Omental fat pad (tissue), 4 donors: Measurements from ENCODE around the gene CCDC51. TPM values are rescaled to one million over a fixed set of nuclear protein-coding genes. Genes with fewer than 3 reads are reported as not detected.

Experiments
- ATAC-seq: fragments of 150-250 bp; one replicate; pipeline ENCODE4 v1.9.1; 2016; ENCODE audit warnings: mild to moderate bottlenecking, moderate library complexity; ENCODE audit not compliant: low FRiP score
- DNase-seq: peaks from one replicate; pipeline ENCODE4 v3.0.0-alpha.2; 2019; ENCODE audit warnings: low spot score
- total RNA-seq, 4 donors: library from RNA; depleted of rRNA; stranded (reverse); fragments of >200 nt; gene quantifications; one replicate each; pipeline ENCODE4 v1.1.0, GENCODE V29; 2016
- TF ChIP-seq, protein P1 (sequence below), 3 donors: fragments of 450-650 bp; IDR thresholded peaks; one replicate each; pipeline ENCODE4 v1.5.1; 2016 to 2017; ENCODE audit warnings: antibody characterized with exemption in 3 of 3, mild to moderate bottlenecking in 3 of 3, moderate library complexity in 2 of 3

CCDC51 gene
- total RNA-seq, 4 donors from 2014 or later, result 11.6 to 15.1 (median 13.6) TPM

DNA sequence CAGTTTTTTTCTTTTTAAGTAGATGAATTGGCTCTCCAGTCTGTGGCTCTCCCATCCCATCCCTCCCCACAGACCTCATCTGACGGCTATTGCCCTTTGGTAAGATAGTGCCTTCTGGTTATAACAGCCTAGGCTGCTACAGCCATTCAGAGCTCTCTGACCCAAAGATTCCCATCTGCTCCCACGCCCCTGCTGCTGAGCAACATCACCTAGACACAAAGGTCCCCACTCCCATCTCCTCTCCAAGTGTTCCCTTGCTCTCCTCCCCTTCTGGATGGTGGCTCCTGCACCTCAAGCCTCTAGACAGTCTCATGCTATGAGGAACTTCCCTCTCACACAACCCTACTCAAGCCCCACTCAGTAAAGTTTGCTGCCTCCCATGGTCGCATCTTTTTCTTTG is 44.2 kb downstream of the CCDC51 start:
- ATAC-seq (no peak), DNase-seq (no peak)
- TF ChIP-seq, protein P1, sequence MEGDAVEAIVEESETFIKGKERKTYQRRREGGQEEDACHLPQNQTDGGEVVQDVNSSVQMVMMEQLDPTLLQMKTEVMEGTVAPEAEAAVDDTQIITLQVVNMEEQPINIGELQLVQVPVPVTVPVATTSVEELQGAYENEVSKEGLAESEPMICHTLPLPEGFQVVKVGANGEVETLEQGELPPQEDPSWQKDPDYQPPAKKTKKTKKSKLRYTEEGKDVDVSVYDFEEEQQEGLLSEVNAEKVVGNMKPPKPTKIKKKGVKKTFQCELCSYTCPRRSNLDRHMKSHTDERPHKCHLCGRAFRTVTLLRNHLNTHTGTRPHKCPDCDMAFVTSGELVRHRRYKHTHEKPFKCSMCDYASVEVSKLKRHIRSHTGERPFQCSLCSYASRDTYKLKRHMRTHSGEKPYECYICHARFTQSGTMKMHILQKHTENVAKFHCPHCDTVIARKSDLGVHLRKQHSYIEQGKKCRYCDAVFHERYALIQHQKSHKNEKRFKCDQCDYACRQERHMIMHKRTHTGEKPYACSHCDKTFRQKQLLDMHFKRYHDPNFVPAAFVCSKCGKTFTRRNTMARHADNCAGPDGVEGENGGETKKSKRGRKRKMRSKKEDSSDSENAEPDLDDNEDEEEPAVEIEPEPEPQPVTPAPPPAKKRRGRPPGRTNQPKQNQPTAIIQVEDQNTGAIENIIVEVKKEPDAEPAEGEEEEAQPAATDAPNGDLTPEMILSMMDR (IDR thresholded peaks at IDR 0.05), result no peak

DNA sequence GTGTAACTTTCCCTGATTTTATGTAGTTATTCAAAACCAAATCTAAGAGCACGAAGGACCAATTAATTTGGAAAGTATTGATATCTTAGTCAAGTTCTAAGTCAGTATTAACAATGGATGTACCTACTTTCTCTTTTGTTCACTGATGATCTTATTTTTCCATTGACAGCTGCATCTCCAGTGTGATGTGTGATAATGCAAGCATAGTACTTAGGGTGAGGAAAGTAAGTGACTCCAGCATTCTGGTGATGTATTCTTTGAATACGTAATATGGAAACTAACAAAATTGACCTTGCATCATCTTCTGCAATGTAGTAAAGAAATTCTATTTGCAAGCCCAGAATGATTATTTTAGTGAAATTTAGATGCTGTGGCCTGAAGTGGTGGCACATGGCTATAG is 45.5 kb downstream of the CCDC51 start:
- DNase-seq, result no peak
- TF ChIP-seq, protein P1 (IDR thresholded peaks at IDR 0.05), result no peak
- no peak for ATAC-seq

DNA sequence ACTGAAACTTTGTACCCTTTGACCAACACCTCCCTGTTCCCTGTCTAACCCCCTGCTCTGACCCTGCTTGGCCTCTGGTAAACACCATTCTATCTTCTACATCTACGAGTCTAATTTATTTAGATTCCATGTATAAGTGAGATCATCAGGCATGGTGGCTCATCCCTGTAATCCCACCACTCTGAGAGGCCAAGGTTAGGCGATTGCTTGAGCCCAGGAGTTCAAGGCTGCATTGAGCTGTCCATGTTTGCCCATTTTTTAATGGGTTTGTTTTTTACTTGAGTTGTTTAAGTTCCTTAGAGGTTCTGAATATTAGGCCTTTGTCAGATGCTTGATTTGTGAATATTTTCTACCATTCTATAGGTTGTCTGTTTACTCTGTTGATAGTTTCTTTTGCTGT is 51.0 kb downstream of the CCDC51 start:
- DNase-seq (no peak), ATAC-seq (no peak)
- TF ChIP-seq, protein P1 (IDR thresholded peaks at IDR 0.05), result no peak

DNA sequence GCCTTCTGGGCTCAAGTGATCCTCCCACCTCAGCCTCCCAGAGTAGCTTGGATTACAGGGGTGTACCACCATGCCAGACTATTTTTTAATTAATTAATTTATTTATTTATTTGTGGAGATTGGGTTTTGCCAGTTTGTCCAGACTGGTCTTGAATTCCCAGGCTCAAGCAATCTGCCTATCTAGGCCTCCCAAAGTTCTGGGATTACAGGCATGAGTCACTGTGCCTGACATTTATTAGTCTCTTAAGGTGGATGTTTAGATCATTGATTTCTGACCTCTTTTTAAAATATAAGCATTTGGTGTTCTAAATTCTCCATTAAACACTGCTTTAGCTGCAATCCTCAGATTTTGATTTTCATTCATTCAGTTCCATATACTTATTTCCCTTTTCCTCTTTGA is 52.3 kb downstream of the CCDC51 start:
- DNase-seq, result no peak
- TF ChIP-seq, protein P1 (IDR thresholded peaks at IDR 0.05), result no peak
- no peak for ATAC-seq

Other genes with a start within 250 kb of the CCDC51 start
- gene CAMP, start 216.6 kb downstream of the CCDC51 start, total RNA-seq, result 1 to 10 TPM in 1 of 4 donors, not detected in 3; 8.7 TPM
- 10 to 100 TPM in 1 of 4 donors, 1 to 10 TPM in 3; 5.0 to 18.6 (median 7.7) TPM for gene ZNF589, start 199.0 kb downstream of the CCDC51 start, total RNA-seq
- 10 to 100 TPM; 21.0 to 37.5 (median 25.2) TPM for gene NME6, start 138.8 kb downstream of the CCDC51 start, total RNA-seq
- gene SPINK8, start 106.5 kb downstream of the CCDC51 start, total RNA-seq, result not detected
- gene FBXW12, start 67.9 kb downstream of the CCDC51 start, total RNA-seq, result not detected
- gene PLXNB1, start 10.0 kb downstream of the CCDC51 start, total RNA-seq, result 10 to 100 TPM; 66.7 to 91.3 (median 77.1) TPM
- 100 to 1,000 TPM; 239 to 266 (median 255) TPM for gene TMA7, start 138 bp upstream of the CCDC51 start, total RNA-seq
- gene ATRIP, start 6.6 kb upstream of the CCDC51 start, total RNA-seq, result 1 to 10 TPM; 4.0 to 6.5 (median 5.5) TPM
- 100 to 1,000 TPM in 3 of 4 donors, 10 to 100 TPM in 1; 99.5 to 120 (median 118) TPM for gene SHISA5, start 64.1 kb upstream of the CCDC51 start, total RNA-seq
- 10 to 100 TPM in 1 of 4 donors, 1 to 10 TPM in 3; 1.9 to 16.2 (median 3.2) TPM for gene PFKFB4, start 116.7 kb upstream of the CCDC51 start, total RNA-seq
- gene UCN2, start 123.7 kb upstream of the CCDC51 start, total RNA-seq, result under 1 TPM in 1 of 4 donors, not detected in 3; 0.28 TPM
- gene COL7A1, start 155.2 kb upstream of the CCDC51 start, total RNA-seq, result 1 to 10 TPM in 3 of 4 donors, under 1 TPM in 1; 0.31 to 2.2 (median 1.9) TPM
- 100 to 1,000 TPM; 207 to 282 (median 254) TPM for gene UQCRC1, start 169.5 kb upstream of the CCDC51 start, total RNA-seq
- gene TMEM89, start 181.7 kb upstream of the CCDC51 start, total RNA-seq, result not detected
- 10 to 100 TPM in 3 of 4 donors, 1 to 10 TPM in 1; 9.9 to 17.8 (median 14.6) TPM for gene SLC26A6, start 195.3 kb upstream of the CCDC51 start, total RNA-seq
- 1 to 10 TPM in 2 of 4 donors, under 1 TPM in 2; 0.48 to 2.2 (median 1.1) TPM for gene CELSR3, start 222.8 kb upstream of the CCDC51 start, total RNA-seq
- 10 to 100 TPM; 18.9 to 60.2 (median 39.9) TPM for gene NCKIPSD, start 245.8 kb upstream of the CCDC51 start, total RNA-seq